Panc1 (cell line): ENCODE results near the gene FSD1L.

Source experiments
- CTCF ChIP-seq: fragments of 450-650 bp; IDR thresholded peaks from 2 replicates; pipeline ENCODE4 v1.5.1; 2017; ENCODE audit warnings: mild to moderate bottlenecking
- REST ChIP-seq, 2 experiments: IDR thresholded peaks; 2 replicates each; pipeline ENCODE4 v1.6.1; 2011 to 2012; ENCODE audit warnings: low read depth in 2 of 2, control low read depth in 1 of 2, low read length in 1 of 2, mild to moderate bottlenecking in 1 of 2, moderate library complexity in 1 of 2; ENCODE audit not compliant: insufficient read depth in 1 of 2
- TCF7L2 ChIP-seq: IDR thresholded peaks from 2 replicates; pipeline ENCODE4 v1.6.1; 2011; ENCODE audit warnings: mild to moderate bottlenecking, low read depth, low read length, inconsistent platforms

- TF ChIP-seq REST (IDR thresholded peaks at IDR 0.05; ENCODE audit: insufficient read depth in 1 of 2, low read depth in 2 of 2, low read length in 1 of 2) (no peak), CTCF (no peak), TCF7L2 (no peak)
Measured at GRCh38 chr9:105458404-105458803, 10.6 kb downstream of the FSD1L start.
